GM18505 (cell line): ENCODE results near the gene WDR86.

Source experiments
- ATAC-seq: cut with Tn5 transposase; IDR thresholded peaks from one replicate; pipeline ENCODE4 v1.9.1; 2021; ENCODE audit not compliant: unreplicated experiment
- POLR2A ChIP-seq: IDR thresholded peaks from 4 replicates; pipeline ENCODE4 v1.6.1; 2011; ENCODE audit warnings: borderline replicate concordance; ENCODE audit not compliant: insufficient read depth, insufficient read length; ENCODE audit errors: extremely low read depth

Gene WDR86, protein sequence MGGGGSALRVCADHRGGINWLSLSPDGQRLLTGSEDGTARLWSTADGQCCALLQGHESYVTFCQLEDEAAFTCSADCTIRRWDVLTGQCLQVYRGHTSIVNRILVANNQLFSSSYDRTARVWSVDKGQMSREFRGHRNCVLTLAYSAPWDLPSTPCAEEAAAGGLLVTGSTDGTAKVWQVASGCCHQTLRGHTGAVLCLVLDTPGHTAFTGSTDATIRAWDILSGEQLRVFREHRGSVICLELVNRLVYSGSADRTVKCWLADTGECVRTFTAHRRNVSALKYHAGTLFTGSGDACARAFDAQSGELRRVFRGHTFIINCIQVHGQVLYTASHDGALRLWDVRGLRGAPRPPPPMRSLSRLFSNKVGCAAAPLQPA

DNA sequence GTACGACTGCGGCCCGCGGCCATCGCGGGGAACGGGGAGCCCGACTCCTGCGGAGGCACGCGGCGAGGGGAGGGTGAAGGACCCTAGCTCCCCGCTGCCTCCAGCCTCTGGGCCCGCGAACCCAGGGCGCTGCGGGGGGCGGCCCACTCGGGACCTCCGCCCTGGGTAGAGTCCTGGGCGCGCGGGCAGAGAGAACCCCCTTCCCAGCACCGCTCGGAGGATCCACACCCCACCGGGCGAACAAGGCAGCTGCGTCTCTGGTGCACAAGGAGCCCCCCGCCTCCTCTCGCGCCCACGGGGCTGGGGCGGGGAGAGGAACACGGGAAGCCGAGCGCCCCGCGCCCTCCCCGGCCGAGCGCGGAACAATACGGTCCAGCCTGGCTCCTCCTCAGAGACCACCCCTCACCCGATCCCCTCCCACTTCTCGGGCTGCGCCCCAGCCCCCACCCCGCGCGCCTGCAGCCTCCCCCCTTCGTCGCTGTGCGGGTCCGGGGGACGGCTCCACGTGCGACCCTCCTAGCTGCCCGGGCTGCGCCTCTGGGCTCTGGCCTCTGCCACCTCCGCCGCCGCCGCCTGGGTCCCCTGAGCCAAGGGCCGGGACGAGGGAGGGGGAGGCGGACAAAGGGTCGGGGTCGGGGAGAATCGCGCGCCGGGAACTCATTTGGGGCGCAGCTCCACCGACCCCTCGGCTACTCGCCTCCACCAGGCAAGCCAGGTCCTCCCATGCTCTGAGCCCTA lies at the start of gene WDR86:
TSS of gene WDR86 (minus strand) at position 372 of the 738 bp plus-strand sequence. CDS start 449 bp downstream, outside the sequence.
- no peak for ATAC-seq
- TF ChIP-seq POLR2A: no peak

DNA sequence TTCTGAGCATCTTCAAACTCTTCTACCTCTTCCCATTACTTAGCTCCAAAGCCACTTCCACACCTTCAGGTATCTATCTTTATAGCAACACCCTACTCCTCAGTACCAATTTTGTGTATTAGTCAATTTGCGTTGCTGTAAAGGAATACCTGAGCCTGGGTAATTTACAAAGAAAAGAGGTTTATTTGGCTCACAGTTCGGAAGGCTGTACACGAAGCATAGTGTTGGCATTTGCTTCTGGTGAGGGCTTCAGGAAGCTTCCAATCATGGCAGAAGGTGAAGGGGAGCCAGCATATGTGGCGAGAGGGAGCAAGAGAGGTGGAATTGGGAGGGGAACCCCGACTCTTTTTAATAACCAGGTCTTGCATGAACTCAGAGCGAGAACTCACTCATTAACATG lies 47.7 kb upstream of the WDR86 start:
- no peak for ATAC-seq
- TF ChIP-seq POLR2A: no peak

DNA sequence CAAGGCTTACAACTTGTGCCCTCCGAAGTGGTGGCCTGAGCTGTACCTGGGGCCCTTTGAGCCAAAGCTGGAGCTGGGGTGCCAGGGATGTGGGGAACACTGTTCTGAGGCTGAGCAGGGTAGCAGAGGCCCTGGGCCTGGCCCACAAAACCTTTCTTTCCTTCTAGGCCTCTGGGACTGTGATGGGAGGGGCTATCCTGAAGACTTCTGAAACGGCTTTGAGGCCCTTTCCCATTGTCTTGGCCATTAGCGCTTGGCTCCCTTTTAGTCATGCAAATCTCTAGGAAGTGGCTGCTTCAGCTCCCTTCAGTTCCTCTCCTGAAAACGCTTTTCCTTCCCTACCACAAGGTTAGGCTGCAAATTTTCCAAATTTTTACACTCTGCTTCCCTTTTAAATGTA lies 46.9 kb upstream of the WDR86 start:
- TF ChIP-seq POLR2A: no peak
- no peak for ATAC-seq

DNA sequence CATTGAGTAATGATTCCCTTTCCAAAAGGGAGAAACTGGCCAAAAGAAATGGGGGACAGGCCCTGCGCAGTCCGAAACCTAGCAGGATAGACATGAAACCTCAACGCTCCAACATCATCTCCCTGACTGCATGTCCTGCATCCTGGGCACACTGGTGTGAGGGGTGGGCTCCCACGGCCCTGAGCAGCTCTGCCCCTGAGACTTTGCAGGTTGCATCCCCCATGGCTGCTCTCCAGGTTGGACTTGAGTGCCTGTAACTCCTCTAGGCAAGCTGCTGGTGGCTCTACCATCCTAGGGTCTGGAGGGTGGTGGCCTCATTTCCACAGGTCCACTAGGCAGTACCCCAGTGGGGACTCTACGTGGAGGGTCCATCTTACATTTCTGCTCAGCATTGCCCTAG lies 46.4 kb upstream of the WDR86 start:
- no peak for TF ChIP-seq POLR2A
- no peak for ATAC-seq

DNA sequence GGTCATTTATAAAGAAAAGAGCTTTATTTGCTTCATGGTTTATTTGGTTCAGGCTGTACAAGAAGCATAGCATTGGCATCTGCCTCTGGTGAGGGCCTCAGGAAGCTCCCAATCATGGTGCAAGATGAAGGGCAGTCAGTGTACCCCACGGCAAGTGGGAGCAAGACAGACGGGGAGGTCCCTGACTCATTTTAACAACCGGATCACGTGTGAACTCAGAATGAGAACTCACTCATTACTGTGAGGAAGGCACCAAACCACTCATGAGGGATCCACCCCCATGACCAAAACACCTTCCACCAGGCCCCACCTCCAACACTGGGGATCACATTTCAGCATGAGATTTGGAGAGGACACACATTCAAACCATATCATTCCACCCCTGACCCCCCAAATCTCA lies 45.9 kb upstream of the WDR86 start:
- TF ChIP-seq POLR2A: no peak
- no peak for ATAC-seq

DNA sequence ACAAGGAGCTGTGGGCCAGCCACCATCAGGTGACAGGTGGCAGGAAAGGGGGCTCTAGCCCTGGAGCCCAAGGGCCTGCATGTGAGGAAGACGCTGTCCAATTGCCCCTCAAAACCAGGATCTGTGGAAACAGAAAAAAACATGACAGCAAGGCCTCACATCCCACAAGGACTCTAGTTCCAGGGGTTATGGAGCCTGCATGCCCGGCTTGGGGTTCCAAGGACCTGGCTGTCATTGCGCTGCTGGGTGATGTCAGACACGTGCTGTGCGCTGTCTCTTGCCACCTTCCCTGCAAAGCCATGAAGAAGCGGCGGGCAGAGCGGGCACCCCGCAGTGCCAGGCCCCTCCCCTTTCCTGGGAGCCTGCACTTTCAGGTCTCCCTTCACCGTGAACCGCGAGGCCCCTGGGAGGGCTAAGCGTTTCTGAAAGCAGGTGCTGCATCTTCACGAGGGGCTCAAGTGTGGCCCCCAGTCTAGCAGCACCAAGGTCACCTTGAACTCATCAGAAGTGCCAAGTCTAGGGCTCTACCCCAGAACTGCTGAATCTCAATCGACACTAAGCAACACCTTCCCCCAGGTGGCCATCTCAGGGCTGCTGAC lies 45.2 kb upstream of the WDR86 start:
- no peak for ATAC-seq
- TF ChIP-seq POLR2A: no peak

DNA sequence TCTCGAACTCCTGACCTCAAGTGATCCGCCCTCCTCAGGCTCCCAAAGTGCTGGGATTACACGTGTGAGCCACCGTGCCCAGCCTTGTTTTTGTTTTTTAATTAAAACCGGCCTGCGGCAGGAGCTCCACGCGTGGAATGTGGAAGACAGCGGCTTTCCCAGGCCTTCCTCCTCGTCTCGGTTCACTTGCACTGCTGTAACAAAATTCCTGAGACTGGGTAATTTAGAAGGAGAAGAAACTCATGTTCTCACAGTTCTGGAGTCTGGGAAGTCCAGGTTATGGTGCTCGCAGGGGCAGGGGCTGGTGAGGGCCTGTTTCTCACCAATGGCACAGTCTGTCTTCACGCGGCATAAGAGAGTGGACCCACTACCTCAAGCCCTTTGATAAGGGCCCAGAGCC lies 44.5 kb upstream of the WDR86 start:
- ATAC-seq: no peak
- no peak for TF ChIP-seq POLR2A

DNA sequence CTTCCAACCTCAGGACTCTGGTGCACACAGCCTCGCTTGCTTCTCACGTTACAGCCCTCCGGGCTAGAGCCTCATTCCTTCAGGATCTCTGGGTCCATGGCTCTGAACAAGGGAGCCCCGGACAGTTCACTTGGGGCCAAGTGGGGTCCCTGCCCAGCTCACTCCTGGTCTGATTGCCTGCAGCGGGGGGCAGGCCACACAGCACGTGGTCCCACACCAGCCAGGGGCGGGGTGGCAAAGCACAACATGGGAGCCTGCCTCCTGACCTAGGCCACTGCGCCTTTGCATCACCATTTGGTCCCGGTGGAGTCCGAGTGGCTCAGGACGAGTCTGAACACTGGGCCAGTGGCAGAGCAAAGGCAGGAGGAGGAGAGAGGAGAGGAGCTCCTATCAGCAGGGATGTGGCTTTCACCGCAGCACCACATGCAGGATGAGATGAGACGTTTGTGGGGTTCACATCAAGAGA lies 43.5 kb upstream of the WDR86 start:
- no peak for ATAC-seq
- TF ChIP-seq POLR2A: no peak

DNA sequence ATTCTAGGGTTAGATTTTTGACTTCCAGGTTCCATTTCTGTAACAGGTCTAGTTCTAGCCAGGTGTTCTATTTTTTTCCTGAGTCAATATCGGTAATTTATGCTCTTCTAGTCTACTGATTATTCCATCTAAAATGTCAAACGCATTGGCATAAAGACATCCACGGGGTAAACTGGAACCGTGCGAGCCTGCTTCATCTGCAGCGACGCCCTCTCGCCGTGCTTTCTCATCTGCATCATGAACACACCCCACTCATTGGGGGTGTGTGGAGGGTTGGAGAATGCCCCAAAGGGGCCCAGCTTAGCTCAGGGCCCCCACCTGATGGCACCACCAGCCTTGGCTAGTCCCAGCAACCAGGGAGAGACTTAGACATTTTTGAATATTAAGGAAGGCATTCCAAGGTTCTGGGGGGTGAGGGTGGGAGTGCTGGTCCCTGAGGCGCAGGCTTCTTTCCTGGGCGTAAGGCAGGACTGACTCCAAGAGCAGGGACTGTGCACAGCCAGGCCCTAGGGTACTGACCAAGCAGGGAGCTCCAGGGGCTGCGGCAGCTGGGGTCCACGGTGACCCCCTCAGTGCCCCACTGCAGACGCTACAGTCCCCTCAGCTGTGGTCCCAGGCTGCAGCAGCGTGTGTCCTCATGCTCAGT lies 43.0 kb upstream of the WDR86 start:
- ATAC-seq: no peak
- no peak for TF ChIP-seq POLR2A

DNA sequence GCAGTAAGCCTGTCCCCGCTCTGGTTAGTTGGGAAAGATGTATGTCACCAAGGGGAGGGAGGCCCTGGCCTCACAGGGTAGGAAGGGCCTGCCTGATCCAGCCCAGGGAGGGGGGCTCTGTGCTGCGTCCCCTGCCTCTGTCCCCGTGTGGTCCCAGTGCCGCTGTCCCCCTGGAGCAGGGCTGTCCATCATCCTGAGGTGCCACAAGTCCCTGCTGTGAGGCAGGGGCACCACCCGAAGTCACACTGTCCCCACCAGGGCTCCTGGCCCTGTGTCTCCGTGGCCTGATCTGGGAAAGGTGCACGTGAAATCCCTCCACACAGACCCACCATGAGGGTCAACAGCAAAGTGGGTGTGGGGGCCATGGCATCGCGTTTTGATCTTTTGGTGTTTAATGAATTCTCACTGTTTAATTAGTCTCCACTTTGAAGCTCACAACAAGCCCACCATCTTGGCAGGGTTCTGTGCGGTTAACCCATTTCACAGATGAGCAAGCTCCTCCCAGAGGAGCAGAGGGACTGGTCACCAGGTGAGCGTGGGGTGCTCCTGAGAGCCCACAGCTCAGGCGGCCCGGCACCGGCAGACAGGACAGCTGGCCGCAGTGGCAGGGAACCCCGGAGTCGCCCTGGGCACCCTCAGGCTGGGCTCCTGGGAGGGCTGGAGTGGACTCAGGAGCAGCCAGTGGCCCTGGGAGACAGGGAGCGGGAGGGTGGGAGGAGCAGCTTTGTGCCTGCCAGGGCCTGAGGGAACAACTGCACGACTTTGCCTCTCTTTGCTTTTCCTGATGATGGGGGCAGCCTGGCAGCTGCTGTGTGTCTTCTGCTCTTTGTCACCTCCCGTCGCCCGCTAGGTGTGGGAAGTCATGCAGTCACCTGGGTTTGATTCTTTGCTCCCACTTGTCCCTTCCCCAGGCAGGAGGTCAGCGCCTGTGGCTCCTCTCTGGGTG lies 42.1 kb upstream of the WDR86 start:
- TF ChIP-seq POLR2A: no peak
- no peak for ATAC-seq

DNA sequence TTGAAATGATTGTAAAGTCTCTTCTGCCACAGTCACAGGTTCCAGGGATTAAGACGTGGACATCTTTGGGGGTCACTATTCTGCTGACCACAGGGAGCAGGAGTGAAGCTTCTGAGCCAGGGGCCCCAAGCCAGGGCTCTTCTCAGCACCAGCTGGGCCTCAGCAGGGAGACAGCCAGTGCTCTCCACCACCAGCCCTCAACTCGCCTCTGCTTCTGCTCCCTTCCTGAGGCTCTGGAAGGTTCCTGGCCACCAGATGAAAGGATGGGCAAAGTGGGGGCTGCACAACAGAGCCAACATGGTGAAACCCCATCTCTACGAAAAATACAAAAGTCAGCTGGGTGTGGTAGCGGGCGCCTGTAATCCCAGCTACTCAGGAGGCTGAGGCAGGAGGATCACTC lies 41.3 kb upstream of the WDR86 start:
- TF ChIP-seq POLR2A: no peak
- no peak for ATAC-seq

DNA sequence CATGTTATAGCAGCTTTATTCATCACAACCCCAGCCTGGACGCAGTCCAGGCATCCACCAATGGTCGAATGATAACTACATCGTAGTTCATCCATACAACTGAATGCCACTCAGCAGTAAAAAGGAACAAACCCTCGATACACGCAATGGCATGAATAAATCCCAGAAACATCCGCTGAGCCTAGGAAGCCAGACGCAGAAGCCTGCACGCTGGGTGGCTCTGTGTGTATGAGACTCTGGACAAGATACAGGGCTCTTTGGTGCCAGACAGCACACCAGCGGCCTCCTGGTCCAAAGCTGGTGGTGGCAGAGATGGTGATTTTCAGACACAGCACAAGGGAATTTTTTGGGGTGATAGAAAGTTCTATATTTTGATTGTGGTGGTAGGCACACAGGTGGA lies 40.2 kb upstream of the WDR86 start:
- no peak for TF ChIP-seq POLR2A
- ATAC-seq: no peak
